Immature natural killer cell (primary cell): ENCODE measurements around the gene QARS1. TPM values are rescaled to one million over a fixed set of nuclear protein-coding genes. Genes with fewer than 3 reads are reported as not detected.

Experiments used
- DNase-seq, 3 donors: peaks; one replicate each; pipeline ENCODE4 v3.0.0; 2022; ENCODE audit warnings: mixed read lengths in 1 of 3
- H3K27ac Mint-ChIP-seq, 6 donors: one replicate each; pipeline ENCODE4 v1.8.0; 2020; ENCODE audit warnings: mixed read lengths in 6 of 6, mild to moderate bottlenecking in 5 of 6, inconsistent platforms in 4 of 6, moderate library complexity in 3 of 6
- H3K27me3 Mint-ChIP-seq, 3 donors: one replicate each; pipeline ENCODE4 v1.8.0; 2020 to 2021; ENCODE audit warnings: low read depth in 3 of 3, mild to moderate bottlenecking in 3 of 3, mixed read lengths in 3 of 3, moderate library complexity in 3 of 3, inconsistent platforms in 1 of 3
- H3K36me3 Mint-ChIP-seq, 3 donors: one replicate each; pipeline ENCODE4 v1.8.0; 2020; ENCODE audit warnings: mixed read lengths in 3 of 3, inconsistent platforms in 2 of 3, mild to moderate bottlenecking in 2 of 3
- H3K4me1 Mint-ChIP-seq, 2 donors: one replicate each; pipeline ENCODE4 v1.8.0; 2020; ENCODE audit warnings: inconsistent platforms in 2 of 2, mild to moderate bottlenecking in 2 of 2, mixed read lengths in 2 of 2, moderate library complexity in 1 of 2
- H3K4me3 Mint-ChIP-seq, 5 donors: one replicate each; pipeline ENCODE4 v1.8.0; 2020; ENCODE audit warnings: mild to moderate bottlenecking in 5 of 5, mixed read lengths in 5 of 5, inconsistent platforms in 3 of 5, moderate library complexity in 3 of 5
- H3K9me3 Mint-ChIP-seq, 6 donors: one replicate each; pipeline ENCODE4 v1.8.0; 2020; ENCODE audit warnings: mild to moderate bottlenecking in 6 of 6, mixed read lengths in 6 of 6, inconsistent platforms in 4 of 6, moderate library complexity in 3 of 6
- polyA plus RNA-seq, 3 donors: library from polyadenylated mRNA; unstranded; fragments of 300-500 nt; fragmentation: Illumina TruSeq; gene quantifications; one replicate each; pipeline ENCODE4 v1.2.3, GENCODE V29; 2021

The QARS1 gene
- polyA plus RNA-seq, 3 donors from 2014 or later: 94.8 to 104 (median 98.5) TPM

GRCh38 chr3:49110780-49111179 lies 6.2 kb upstream of the QARS1 start:
- H3K9me3 Mint-ChIP-seq: no peaks in the 10 kb centered on the region
- H3K36me3 Mint-ChIP-seq: peaks cover 8 to 37% (median 16%) of the 10 kb centered on the region in 3 donors
- no peak overlapping the region for H3K27ac Mint-ChIP-seq
- H3K4me3 Mint-ChIP-seq: no peak overlapping the region
- H3K4me1 Mint-ChIP-seq: peaks cover 3% of the 10 kb centered on the region in 2 donors
- DNase-seq: no peak
- peaks cover 0 to 1% (median 1%) of the 10 kb centered on the region in 3 donors for H3K27me3 Mint-ChIP-seq

- no peak overlapping the region for H3K27ac Mint-ChIP-seq
- peaks cover 26% of the 10 kb centered on the region in 2 donors for H3K4me1 Mint-ChIP-seq
- H3K4me3 Mint-ChIP-seq: no peak overlapping the region
- DNase-seq: no peak
- H3K27me3 Mint-ChIP-seq: peaks cover 0 to 4% (median 3%) of the 10 kb centered on the region in 3 donors
- H3K36me3 Mint-ChIP-seq: peaks cover 4 to 21% (median 16%) of the 10 kb centered on the region in 3 donors
- no peaks in the 10 kb centered on the region for H3K9me3 Mint-ChIP-seq
These were observed 3.8 kb upstream of the QARS1 start for GRCh38 chr3:49108346-49108745.

DNA sequence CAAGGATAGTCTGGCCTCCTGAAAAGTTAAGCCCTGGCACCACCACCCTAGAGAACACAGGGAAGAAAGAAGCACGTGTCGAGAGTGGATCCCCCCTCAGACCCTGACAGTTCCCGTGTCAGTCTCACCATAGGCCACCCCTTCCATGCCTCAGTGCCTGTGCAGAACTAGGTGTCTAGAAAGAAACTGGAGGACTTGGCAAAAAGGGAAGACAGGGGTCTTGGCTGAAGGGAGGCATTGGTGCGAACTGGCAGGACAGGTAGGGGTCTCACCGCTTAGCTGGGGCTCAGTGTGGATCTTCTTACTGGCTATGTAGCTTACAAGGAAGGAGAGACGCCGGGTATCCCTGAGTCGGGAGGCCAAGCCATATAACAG lies 518 bp downstream of the QARS1 start:
- Mint-ChIP-seq H3K27ac (peak overlapping the region; percentile 87 to 99 (median 97)), H3K4me3 (peak overlapping the region; percentile 92 to 99 (median 98)), H3K9me3 (no peaks in the 10 kb centered on the region), H3K27me3 (peaks cover 0 to 3% (median 3%) of the 10 kb centered on the region in 3 donors), H3K36me3 (peaks cover 10 to 23% (median 17%) of the 10 kb centered on the region in 3 donors), H3K4me1 (peaks cover 29 to 34% of the 10 kb centered on the region in 2 donors)
- DNase-seq: no peak

DNA sequence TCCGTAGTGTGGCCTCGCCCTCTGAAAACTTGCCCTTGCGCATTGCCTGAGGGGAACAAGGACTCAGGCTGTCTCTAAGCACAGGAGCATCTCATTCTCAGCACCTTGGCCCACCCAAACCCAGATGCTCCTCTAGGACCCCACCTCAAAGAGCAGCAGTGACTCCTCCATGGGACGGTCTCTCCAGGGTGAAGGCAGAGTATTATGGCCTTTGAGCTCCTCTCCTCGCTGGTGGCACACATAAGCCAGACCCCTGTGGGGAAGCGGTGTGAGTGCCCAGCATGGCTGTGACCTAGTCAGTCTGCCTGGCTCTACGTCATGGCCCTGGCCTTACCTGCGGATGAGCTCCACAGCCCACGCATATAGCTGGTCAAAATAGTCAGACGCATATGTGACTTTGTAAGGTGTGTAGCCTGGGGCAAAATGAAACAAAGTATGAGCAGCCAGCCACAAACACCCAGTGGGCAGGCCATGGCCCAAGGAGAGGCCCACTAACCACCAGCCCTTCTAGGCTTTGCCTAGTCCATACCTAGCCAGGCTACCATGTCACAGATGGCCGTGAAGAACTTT lies 4.4 kb downstream of the QARS1 start:
- peaks cover 2 to 4% (median 3%) of the 10 kb centered on the region in 3 donors for H3K27me3 Mint-ChIP-seq
- H3K4me3 Mint-ChIP-seq: no peak overlapping the region
- H3K27ac Mint-ChIP-seq: no peak overlapping the region
- H3K36me3 Mint-ChIP-seq: peaks cover 14 to 23% (median 20%) of the 10 kb centered on the region in 3 donors
- H3K9me3 Mint-ChIP-seq: no peaks in the 10 kb centered on the region
- H3K4me1 Mint-ChIP-seq: peaks cover 21 to 26% of the 10 kb centered on the region in 2 donors
- DNase-seq: no peak

DNA sequence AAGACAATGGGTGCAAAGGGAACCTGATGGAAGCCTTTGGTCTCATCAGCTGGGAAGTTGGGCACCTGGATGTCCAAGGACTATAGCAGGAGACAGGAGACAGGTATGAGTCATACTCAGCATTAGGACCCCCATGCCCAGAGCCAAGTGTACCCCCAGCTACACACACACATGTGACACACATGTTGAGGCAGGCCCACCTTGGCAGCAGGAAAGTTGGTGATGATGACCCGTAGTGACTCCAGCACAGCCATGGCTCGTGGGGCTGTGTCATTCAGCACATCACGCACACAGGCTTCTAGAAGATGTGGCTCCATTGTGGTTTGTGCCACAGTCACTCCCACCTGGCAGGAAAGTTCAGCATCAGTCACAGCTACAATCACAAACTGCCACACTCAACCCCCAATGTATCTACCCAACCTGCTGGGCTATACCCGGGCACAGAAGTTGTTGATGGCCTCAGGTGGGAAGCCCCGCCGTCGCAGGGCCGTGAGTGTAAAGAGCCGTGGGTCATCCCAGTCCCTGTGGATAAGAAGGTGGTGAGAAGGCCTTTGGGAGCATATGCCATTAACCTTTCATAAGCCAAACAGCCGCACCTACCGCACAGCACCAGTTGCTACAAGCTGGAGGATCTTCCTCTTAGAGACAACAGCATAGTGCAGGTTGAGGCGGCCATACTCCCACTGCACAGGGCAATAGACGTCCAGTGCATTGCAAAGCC lies 5.5 kb downstream of the QARS1 start:
- DNase-seq: no peak
- H3K27me3 Mint-ChIP-seq: peaks cover 2 to 5% (median 5%) of the 10 kb centered on the region in 3 donors
- no peaks in the 10 kb centered on the region for H3K9me3 Mint-ChIP-seq
- peak overlapping the region in 1 of 6 donors; percentile 3 for H3K27ac Mint-ChIP-seq
- H3K4me3 Mint-ChIP-seq: no peak overlapping the region
- H3K36me3 Mint-ChIP-seq: peaks cover 14 to 23% (median 20%) of the 10 kb centered on the region in 3 donors
- peaks cover 19 to 23% of the 10 kb centered on the region in 2 donors for H3K4me1 Mint-ChIP-seq

GRCh38 chr3:49098429-49098828 lies 6.1 kb downstream of the QARS1 start:
- Mint-ChIP-seq H3K4me3 (no peak overlapping the region), H3K4me1 (peaks cover 14 to 17% of the 10 kb centered on the region in 2 donors), H3K36me3 (peaks cover 14 to 23% (median 20%) of the 10 kb centered on the region in 3 donors), H3K27me3 (peaks cover 5 to 8% (median 6%) of the 10 kb centered on the region in 3 donors), H3K9me3 (no peaks in the 10 kb centered on the region), H3K27ac (no peak overlapping the region)
- no peak for DNase-seq

- H3K27ac Mint-ChIP-seq: peak within 1 kb of the TSS; percentile 92 to 99 (median 96)
- peak within 1 kb of the TSS; percentile 91 to 100 (median 95) for H3K4me3 Mint-ChIP-seq
- H3K36me3 Mint-ChIP-seq: peaks cover 0 to 5% (median 4%) of the 10 kb centered on the region in 3 donors
- peaks cover 5 to 13% (median 11%) of the 10 kb centered on the region in 3 donors for H3K27me3 Mint-ChIP-seq
- peak; percentile 97 to 98 (median 97) for DNase-seq
- peaks cover 40 to 49% of the 10 kb centered on the region in 2 donors for H3K4me1 Mint-ChIP-seq
- H3K9me3 Mint-ChIP-seq: no peaks in the 10 kb centered on the region
These were observed 10.4 kb downstream of the QARS1 start, which contains the start of gene QRICH1 for GRCh38 chr3:49093853-49094767. QRICH1 (minus strand) TSS chr3:49094071; CDS start chr3:49077017, 17,054 bp downstream.

GRCh38 chr3:49092938-49093852 lies 11.4 kb downstream of the QARS1 start:
- Mint-ChIP-seq H3K36me3 (peaks cover 0 to 3% (median 0%) of the 10 kb centered on the region in 3 donors), H3K4me3 (peak overlapping the region; percentile 88 to 100 (median 94)), H3K9me3 (no peaks in the 10 kb centered on the region), H3K27ac (peak overlapping the region; percentile 92 to 95 (median 94)), H3K27me3 (peaks cover 5 to 13% (median 11%) of the 10 kb centered on the region in 3 donors), H3K4me1 (peaks cover 42 to 49% of the 10 kb centered on the region in 2 donors)
- DNase-seq: peak; percentile 82 to 87 (median 86)

DNA sequence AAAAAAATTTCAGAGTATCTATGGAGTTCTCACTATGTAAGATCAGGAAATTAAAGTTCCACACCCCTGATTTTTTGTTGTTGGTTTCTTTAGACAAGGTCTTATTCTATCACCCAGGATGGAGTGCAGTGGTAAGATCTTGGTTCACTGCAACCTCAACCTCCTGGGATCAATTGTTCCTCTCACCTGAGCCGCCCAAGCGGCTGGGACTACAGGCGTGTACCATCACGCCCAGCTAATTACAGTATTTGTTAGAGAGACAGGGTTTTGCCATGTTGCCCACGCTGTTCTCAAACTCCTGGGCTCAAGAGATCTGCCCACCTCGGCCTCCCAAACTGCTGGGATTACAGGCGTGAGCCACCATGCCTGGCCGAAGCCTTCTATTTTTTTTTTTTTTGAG lies 23.1 kb downstream of the QARS1 start:
- H3K9me3 Mint-ChIP-seq: no peaks in the 10 kb centered on the region
- peaks cover 9 to 34% of the 10 kb centered on the region in 2 donors for H3K4me1 Mint-ChIP-seq
- H3K36me3 Mint-ChIP-seq: peaks cover 0 to 4% (median 4%) of the 10 kb centered on the region in 3 donors
- peaks cover 0 to 2% (median 0%) of the 10 kb centered on the region in 3 donors for H3K27me3 Mint-ChIP-seq
- no peak for DNase-seq
- no peak overlapping the region for H3K27ac Mint-ChIP-seq
- H3K4me3 Mint-ChIP-seq: no peak overlapping the region

- Mint-ChIP-seq H3K4me1 (peaks cover 6 to 34% of the 10 kb centered on the region in 2 donors), H3K27ac (no peak overlapping the region), H3K27me3 (no peaks in the 10 kb centered on the region), H3K36me3 (peaks cover 0 to 4% (median 4%) of the 10 kb centered on the region in 3 donors), H3K4me3 (no peak overlapping the region), H3K9me3 (no peaks in the 10 kb centered on the region)
- no peak for DNase-seq
These were observed 25.3 kb downstream of the QARS1 start for GRCh38 chr3:49079270-49079669.

- Mint-ChIP-seq H3K4me1 (peaks cover 6 to 29% of the 10 kb centered on the region in 2 donors), H3K36me3 (peaks cover 4 to 15% (median 8%) of the 10 kb centered on the region in 3 donors), H3K9me3 (no peaks in the 10 kb centered on the region), H3K4me3 (no peak overlapping the region), H3K27me3 (peaks cover 0 to 1% (median 0%) of the 10 kb centered on the region in 3 donors), H3K27ac (peak overlapping the region in 1 of 6 donors; percentile 16)
- no peak for DNase-seq
These were observed 27.9 kb downstream of the QARS1 start for GRCh38 chr3:49076646-49077045.

- no peak for DNase-seq
- Mint-ChIP-seq H3K27ac (no peak overlapping the region), H3K9me3 (no peaks in the 10 kb centered on the region), H3K27me3 (peaks cover 0 to 1% (median 0%) of the 10 kb centered on the region in 3 donors), H3K36me3 (peaks cover 4 to 19% (median 8%) of the 10 kb centered on the region in 3 donors), H3K4me3 (no peak overlapping the region), H3K4me1 (peaks cover 8 to 29% of the 10 kb centered on the region in 2 donors)
These were observed 28.4 kb downstream of the QARS1 start for GRCh38 chr3:49076116-49076515.
